ENCODE measurements around the gene JPH3. TPM values are rescaled to one million over a fixed set of nuclear protein-coding genes. Genes with fewer than 3 reads are reported as not detected.
A peak's percentile ranks its signal among the peaks of the same experiment; 100 is the strongest.
"Not testable (repeated sequence)": the region's sequence is repeated elsewhere in the genome, so short reads cannot be mapped to it uniquely, and the experiment has no call there.

JPH3 gene
- total RNA-seq, 2 donors from 2014 or later = 37.0 to 39.1 TPM

DNA sequence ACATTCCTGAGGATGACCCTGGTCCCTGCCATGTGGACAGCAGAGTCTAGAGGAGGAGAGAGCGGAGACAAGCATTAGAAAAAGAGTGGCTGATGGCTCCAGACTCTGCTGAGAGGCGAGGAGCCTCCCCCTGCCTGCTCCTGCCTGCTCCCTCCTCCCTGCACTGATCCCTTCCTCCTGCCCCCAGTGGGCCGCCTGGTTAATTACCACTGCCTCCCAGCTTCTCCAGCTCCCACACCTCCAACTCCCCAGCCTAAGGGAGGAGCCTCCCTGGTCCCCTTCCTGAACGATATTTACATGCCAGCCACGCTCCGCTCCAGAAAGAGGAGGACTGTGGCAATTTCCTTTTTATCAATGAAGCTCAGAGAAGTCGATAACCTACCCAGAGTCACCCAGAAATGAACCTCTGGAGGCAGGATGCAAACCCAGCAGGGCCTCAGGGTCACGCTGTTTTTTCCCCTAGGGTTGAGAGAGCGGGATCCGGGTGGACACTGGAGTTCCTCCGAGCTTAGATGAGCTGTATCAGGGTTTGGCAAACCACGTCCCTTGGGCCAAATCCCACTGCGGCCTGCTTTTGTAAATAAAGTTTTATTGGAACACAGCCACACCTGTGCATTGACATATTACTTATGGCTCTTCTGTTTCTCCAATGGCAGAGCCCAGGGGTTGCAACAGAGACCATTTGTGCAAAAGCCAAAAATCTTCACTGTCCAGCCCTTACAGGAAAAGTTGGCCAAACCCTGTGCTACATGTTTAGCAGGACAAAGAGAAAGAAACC, 27.1 kb upstream of the JPH3 start:
- H3K27me3 Mint-ChIP-seq (ENCODE audit: insufficient read depth) = no peaks in the 10 kb centered on the region
- H3K4me1 Mint-ChIP-seq = peaks cover 9% of the 10 kb centered on the region
- H3K4me3 ChIP-seq (ENCODE audit: low read length) = no peak overlapping the region
- WGBS, 2 experiments (ENCODE audit: insufficient coverage in 1 of 2, insufficient read length in 1 of 2) = 59 to 61% methylated on average over 11 to 13 of the region's 13 CpGs
- H3K36me3 Mint-ChIP-seq (ENCODE audit: low read depth) = no peaks in the 10 kb centered on the region
- peak; percentile 88 for DNase-seq
- H3K4me1 ChIP-seq (ENCODE audit: control insufficient read depth, insufficient read depth, low read length) = no peaks in the 10 kb centered on the region
- H3K27ac ChIP-seq (ENCODE audit: low read depth, low read length) = no peak overlapping the region
- H3K4me3 Mint-ChIP-seq = no peak overlapping the region
- no peaks in the 10 kb centered on the region for H3K9me3 ChIP-seq (ENCODE audit: control insufficient read depth, low read length)
- H3K36me3 ChIP-seq (ENCODE audit: control insufficient read depth, insufficient read depth, low read length) = no peaks in the 10 kb centered on the region
- no peak overlapping the region for H3K27ac Mint-ChIP-seq
- no peaks in the 10 kb centered on the region for H3K27me3 ChIP-seq (ENCODE audit: control insufficient read depth, insufficient read depth, low read length, poor library complexity, severe bottlenecking)
- no peak overlapping the region for H3K9ac ChIP-seq (ENCODE audit: extremely low read depth, low read length, poor library complexity, severe bottlenecking)
- H3K9me3 Mint-ChIP-seq = no peaks in the 10 kb centered on the region
- TF ChIP-seq CTCF (conservative IDR thresholded peaks at IDR 0.05) = peak; percentile 67

DNA sequence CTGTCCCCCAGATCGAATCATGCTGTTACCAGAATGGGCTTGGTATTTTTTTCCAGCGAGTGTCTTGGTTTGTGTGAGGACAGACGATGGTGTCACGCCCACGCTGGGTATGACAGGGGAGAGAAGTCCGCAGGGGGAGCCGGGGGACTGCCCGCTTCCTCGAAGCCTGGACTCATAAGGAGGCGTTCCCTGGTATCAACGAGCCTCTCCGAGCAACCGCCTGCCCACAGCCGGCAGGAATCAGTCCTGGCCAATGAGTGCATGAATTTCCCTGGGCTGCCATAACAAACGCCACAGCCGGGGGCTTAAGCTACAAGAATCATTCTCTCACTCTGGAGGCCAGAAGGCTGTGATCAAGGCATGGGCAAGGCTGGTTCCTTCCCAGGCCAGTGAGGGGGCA, 26.1 kb upstream of the JPH3 start:
- H3K4me3 ChIP-seq (ENCODE audit: low read length) = no peak overlapping the region
- Mint-ChIP-seq H3K4me3 (no peak overlapping the region), H3K36me3 (ENCODE audit: low read depth) (no peaks in the 10 kb centered on the region), H3K27me3 (ENCODE audit: insufficient read depth) (no peaks in the 10 kb centered on the region), H3K4me1 (peaks cover 6% of the 10 kb centered on the region), H3K27ac (no peak overlapping the region), H3K9me3 (no peaks in the 10 kb centered on the region)
- H3K36me3 ChIP-seq (ENCODE audit: control insufficient read depth, insufficient read depth, low read length) = no peaks in the 10 kb centered on the region
- no peak for TF ChIP-seq CTCF (conservative IDR thresholded peaks at IDR 0.05)
- 55 to 60% methylated on average over 13 to 16 of the region's 16 CpGs for WGBS, 2 experiments (ENCODE audit: insufficient coverage in 1 of 2, insufficient read length in 1 of 2)
- H3K9ac ChIP-seq (ENCODE audit: extremely low read depth, low read length, poor library complexity, severe bottlenecking) = no peak overlapping the region
- H3K27ac ChIP-seq (ENCODE audit: low read depth, low read length) = no peak overlapping the region
- no peaks in the 10 kb centered on the region for H3K4me1 ChIP-seq (ENCODE audit: control insufficient read depth, insufficient read depth, low read length)
- no peaks in the 10 kb centered on the region for H3K9me3 ChIP-seq (ENCODE audit: control insufficient read depth, low read length)
- H3K27me3 ChIP-seq (ENCODE audit: control insufficient read depth, insufficient read depth, low read length, poor library complexity, severe bottlenecking) = no peaks in the 10 kb centered on the region
- peak; percentile 85 for DNase-seq

DNA sequence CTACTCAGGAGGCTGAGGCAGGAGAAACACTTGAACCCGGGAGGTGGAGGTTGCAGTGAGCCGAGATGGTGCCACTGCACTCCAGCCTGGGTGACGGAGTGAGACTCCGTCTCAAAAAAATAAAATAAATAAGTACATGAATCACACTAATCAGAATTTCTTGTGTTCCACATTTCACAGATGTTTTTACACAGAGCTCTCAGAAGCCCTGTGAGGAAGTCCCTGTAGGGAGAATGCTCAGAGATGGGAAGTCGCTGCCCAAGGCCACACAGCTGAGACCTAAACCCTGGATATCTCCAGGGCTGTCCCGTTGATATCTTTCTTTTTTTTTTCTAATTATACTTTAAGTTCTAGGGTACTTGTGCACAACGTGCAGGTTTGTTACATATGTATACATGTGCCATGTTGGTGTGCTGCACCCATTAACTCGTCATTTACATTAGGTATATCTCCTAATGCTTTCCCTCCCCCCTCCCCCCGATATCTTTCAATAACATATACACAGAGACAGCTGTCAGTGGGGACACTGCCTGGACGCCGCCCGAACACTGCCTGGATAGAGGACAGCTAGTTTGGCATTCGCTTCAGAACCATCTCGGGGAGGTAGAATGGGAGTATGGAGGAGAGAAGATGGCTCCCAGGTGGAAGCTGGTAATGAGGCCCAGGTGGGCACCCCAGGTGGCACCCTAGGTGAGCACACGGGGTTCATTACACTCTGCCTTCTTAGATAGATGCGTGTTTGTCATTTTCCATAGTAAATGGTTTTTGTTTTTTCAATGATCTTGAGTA, 24.0 kb upstream of the JPH3 start:
- H3K4me1 ChIP-seq (ENCODE audit: control insufficient read depth, insufficient read depth, low read length); H3K27ac ChIP-seq (ENCODE audit: low read depth, low read length); H3K4me3 Mint-ChIP-seq; H3K9me3 ChIP-seq (ENCODE audit: control insufficient read depth, low read length); H3K4me1 Mint-ChIP-seq; H3K27me3 ChIP-seq (ENCODE audit: control insufficient read depth, insufficient read depth, low read length, poor library complexity, severe bottlenecking); H3K36me3 Mint-ChIP-seq (ENCODE audit: low read depth); H3K4me3 ChIP-seq (ENCODE audit: low read length); H3K27ac Mint-ChIP-seq; DNase-seq; H3K9me3 Mint-ChIP-seq; H3K36me3 ChIP-seq (ENCODE audit: control insufficient read depth, insufficient read depth, low read length); H3K27me3 Mint-ChIP-seq (ENCODE audit: insufficient read depth); H3K9ac ChIP-seq (ENCODE audit: extremely low read depth, low read length, poor library complexity, severe bottlenecking): not testable (repeated sequence)
- WGBS, 2 experiments (ENCODE audit: insufficient coverage in 1 of 2, insufficient read length in 1 of 2) = 96 to 99% methylated on average over 10 to 14 of the region's 16 CpGs

Measured in endodermal cell (in vitro differentiated cells).